ENCODE results near the gene SMAP2.

The SMAP2 gene

GRCh38 chr1:40421431-40422384 is 48.2 kb downstream of the SMAP2 start:
- DNase-seq (ENCODE audit: low read depth, low spot score) = peak; percentile 36

- DNase-seq (ENCODE audit: low read depth, low spot score) = no peak
These were observed 49.2 kb downstream of the SMAP2 start for GRCh38 chr1:40422630-40423263.

GRCh38 chr1:40423264-40423642 is 49.7 kb downstream of the SMAP2 start:
- DNase-seq (ENCODE audit: low read depth, low spot score) = no peak

- no peak for DNase-seq (ENCODE audit: low read depth, low spot score)
These were observed 50.6 kb downstream of the SMAP2 start for GRCh38 chr1:40423951-40424618.

- DNase-seq (ENCODE audit: low read depth, low spot score) = no peak
These were observed 51.7 kb downstream of the SMAP2 start for GRCh38 chr1:40425198-40425597.

GRCh38 chr1:40431385-40431784 is 57.9 kb downstream of the SMAP2 start:
- no peak for DNase-seq (ENCODE audit: low read depth, low spot score)

- DNase-seq (ENCODE audit: low read depth, low spot score) = no peak
These were observed 59.3 kb downstream of the SMAP2 start for GRCh38 chr1:40432644-40433390.

- DNase-seq (ENCODE audit: low read depth, low spot score) = peak; percentile 63
These were observed 61.9 kb downstream of the SMAP2 start for GRCh38 chr1:40435471-40435870.

- DNase-seq (ENCODE audit: low read depth, low spot score) = peak; percentile 4
These were observed 62.3 kb downstream of the SMAP2 start for GRCh38 chr1:40435876-40436275.

- peak; percentile 27 for DNase-seq (ENCODE audit: low read depth, low spot score)
These were observed 65.0 kb downstream of the SMAP2 start for GRCh38 chr1:40438391-40439015.

GRCh38 chr1:40439247-40439646 is 65.7 kb downstream of the SMAP2 start:
- no peak for DNase-seq (ENCODE audit: low read depth, low spot score)

- DNase-seq (ENCODE audit: low read depth, low spot score) = peak; percentile 98
These were observed 76.4 kb downstream of the SMAP2 start, which contains the start of gene ZFP69B for GRCh38 chr1:40449684-40450494. ZFP69B (plus strand) TSS chr1:40450476; CDS start chr1:40450962, 486 bp downstream.

GRCh38 chr1:40450495-40451237 is 77.1 kb downstream of the SMAP2 start:
- DNase-seq (ENCODE audit: low read depth, low spot score) = peak; percentile 70

GRCh38 chr1:40451238-40451585 is 77.7 kb downstream of the SMAP2 start:
- no peak for DNase-seq (ENCODE audit: low read depth, low spot score)

- DNase-seq (ENCODE audit: low read depth, low spot score) = no peak
These were observed 81.3 kb downstream of the SMAP2 start for GRCh38 chr1:40454873-40455272.

- peak; percentile 5 for DNase-seq (ENCODE audit: low read depth, low spot score)
These were observed 89.5 kb downstream of the SMAP2 start for GRCh38 chr1:40462956-40463590.

GRCh38 chr1:40469327-40469726 is 95.8 kb downstream of the SMAP2 start:
- no peak for DNase-seq (ENCODE audit: low read depth, low spot score)

All from astrocyte of the hippocampus (primary cell).